NT2/D1 (cell line): Measurements from ENCODE around the gene MAU2.
A peak's percentile ranks its signal among the peaks of the same experiment; 100 is the strongest.

ENCODE experiments used
- DNase-seq: peaks from one replicate; pipeline ENCODE4 v3.0.0-alpha.2; 2011; ENCODE audit warnings: low read depth, low spot score
- H3K27me3 ChIP-seq: 2 replicates; pipeline ENCODE4 v1.6.0; 2011; ENCODE audit warnings: mild to moderate bottlenecking; ENCODE audit not compliant: insufficient read length, insufficient read depth
- H3K36me3 ChIP-seq: 2 replicates; pipeline ENCODE4 v1.6.1; 2011; ENCODE audit warnings: mild to moderate bottlenecking, low read length, mixed read lengths; ENCODE audit not compliant: insufficient read depth, insufficient read length
- H3K4me1 ChIP-seq: 2 replicates; pipeline ENCODE4 v1.5.1; 2011; ENCODE audit not compliant: insufficient read depth, insufficient read length
- H3K4me3 ChIP-seq: 2 replicates; pipeline ENCODE4 v1.5.1; 2011; ENCODE audit warnings: low read depth; ENCODE audit not compliant: insufficient read length
- H3K9ac ChIP-seq: 2 replicates; pipeline ENCODE4 v1.6.0; 2011; ENCODE audit warnings: low read depth; ENCODE audit not compliant: insufficient read length
- H3K9me3 ChIP-seq: 2 replicates; pipeline ENCODE4 v1.5.1; 2011; ENCODE audit warnings: mild to moderate bottlenecking, low read length; ENCODE audit not compliant: insufficient read depth
- SUZ12 ChIP-seq: IDR thresholded peaks from 2 replicates; pipeline ENCODE4 v1.6.1; 2011; ENCODE audit not compliant: insufficient read length, insufficient read depth; ENCODE audit errors: extremely low read depth
- YY1 ChIP-seq: IDR thresholded peaks from 2 replicates; pipeline ENCODE4 v1.6.1; 2011; ENCODE audit not compliant: insufficient read length, insufficient read depth
- ZNF274 ChIP-seq: IDR thresholded peaks from 2 replicates; pipeline ENCODE4 v1.6.1; 2011; ENCODE audit warnings: mild to moderate bottlenecking, low read depth, low read length

Gene MAU2

GRCh38 chr19:19406878-19407632 lies 86.4 kb downstream of the MAU2 start:
- H3K36me3 ChIP-seq = peaks cover 25% of the 10 kb centered on the region
- no peak for TF ChIP-seq ZNF274
- TF ChIP-seq SUZ12 = no peak
- TF ChIP-seq YY1 = no peak
- H3K9ac ChIP-seq = peak overlapping the region; percentile 86
- H3K4me1 ChIP-seq = peaks cover 19% of the 10 kb centered on the region
- H3K9me3 ChIP-seq = no peaks in the 10 kb centered on the region
- H3K4me3 ChIP-seq = peak overlapping the region; percentile 80
- DNase-seq = no peak
- H3K27me3 ChIP-seq = peaks cover 5% of the 10 kb centered on the region

GRCh38 chr19:19407633-19407930 lies 87.0 kb downstream of the MAU2 start:
- peaks cover 19% of the 10 kb centered on the region for H3K4me1 ChIP-seq
- H3K9me3 ChIP-seq = no peaks in the 10 kb centered on the region
- TF ChIP-seq YY1 = no peak
- TF ChIP-seq ZNF274 = no peak
- peaks cover 5% of the 10 kb centered on the region for H3K27me3 ChIP-seq
- H3K4me3 ChIP-seq = no peak overlapping the region
- H3K9ac ChIP-seq = peak overlapping the region; percentile 86
- H3K36me3 ChIP-seq = peaks cover 25% of the 10 kb centered on the region
- DNase-seq = no peak
